ENCODE results near the gene YWHAQ. TPM values are rescaled to one million over a fixed set of nuclear protein-coding genes. Genes with fewer than 3 reads are reported as not detected.
"Not testable (repeated sequence)": the region's sequence is repeated elsewhere in the genome, so short reads cannot be mapped to it uniquely, and the experiment has no call there.

The YWHAQ gene
- total and polyA plus RNA-seq, 2 donors (not counting 1 experiment from before 2014, with no cell fraction given) = 68.7 to 126 TPM

DNA sequence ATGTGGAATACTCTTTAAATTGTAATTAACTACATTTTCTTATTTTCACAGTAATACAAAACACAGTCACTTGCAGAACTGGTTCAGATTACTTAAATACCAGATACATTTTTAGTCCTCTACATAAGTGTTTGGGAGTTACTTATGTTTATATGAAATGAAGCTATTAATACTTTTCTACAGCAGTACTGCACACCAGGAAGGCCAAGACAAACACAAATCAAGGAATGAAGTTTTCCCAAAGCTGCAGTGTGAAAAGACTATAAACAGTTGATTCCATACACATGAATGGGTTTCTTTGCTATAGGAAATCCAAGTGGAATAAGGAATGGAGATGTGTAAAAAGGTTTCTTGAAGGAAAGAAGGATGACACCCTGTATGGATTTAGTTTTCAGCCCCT lies 45.9 kb downstream of the YWHAQ start:
- H3K27me3 ChIP-seq (replicated peaks in 1 of 4; ENCODE audit: control extremely low read depth in 1 of 4, control insufficient read depth in 3 of 4, insufficient read depth in 4 of 4, low read length in 3 of 4); H2AFZ ChIP-seq (ENCODE audit: insufficient read depth, low read depth, low read length, poor library complexity, severe bottlenecking); H3K4me3 Mint-ChIP-seq; H3K79me2 ChIP-seq (ENCODE audit: control insufficient read depth, insufficient read depth, low read length); CTCF ChIA-PET; H3K4me2 ChIP-seq (replicated peaks; ENCODE audit: low read depth, low read length, poor library complexity, severe bottlenecking); H3K9me3 ChIP-seq (ENCODE audit: control extremely low read depth in 1 of 3, control insufficient read depth in 2 of 3, insufficient read depth in 1 of 3, low read length in 2 of 3); intact Hi-C loops (cut with micrococcal nuclease); H3K27ac ChIP-seq (ENCODE audit: low read length in 2 of 2); H4K20me1 ChIP-seq (ENCODE audit: control insufficient read depth, insufficient read depth, low read length, poor library complexity, severe bottlenecking); DNase-seq; H3K9me3 Mint-ChIP-seq (ENCODE audit: insufficient read depth); POLR2A ChIA-PET; H3K4me1 ChIP-seq (ENCODE audit: control insufficient read depth in 2 of 2, insufficient read depth in 2 of 2, low read length in 2 of 2); H3K9ac ChIP-seq (ENCODE audit: low read length); H3K27me3 Mint-ChIP-seq; ATAC-seq (ENCODE audit: low read depth); H3K4me3 ChIP-seq (ENCODE audit: control extremely low read depth in 1 of 5, extremely low read depth in 1 of 5, insufficient read depth in 1 of 5, low read depth in 2 of 5, low read length in 4 of 5); H3K27ac Mint-ChIP-seq; H3K4me1 Mint-ChIP-seq: not testable (repeated sequence)
- peaks cover 14 to 37% of the 10 kb centered on the region in 2 experiments for H3K36me3 ChIP-seq (replicated peaks in 1 of 2; ENCODE audit: control extremely low read depth in 1 of 2, control insufficient read depth in 1 of 2, extremely low read depth in 1 of 2, insufficient read depth in 2 of 2, low read length in 1 of 2)

DNA sequence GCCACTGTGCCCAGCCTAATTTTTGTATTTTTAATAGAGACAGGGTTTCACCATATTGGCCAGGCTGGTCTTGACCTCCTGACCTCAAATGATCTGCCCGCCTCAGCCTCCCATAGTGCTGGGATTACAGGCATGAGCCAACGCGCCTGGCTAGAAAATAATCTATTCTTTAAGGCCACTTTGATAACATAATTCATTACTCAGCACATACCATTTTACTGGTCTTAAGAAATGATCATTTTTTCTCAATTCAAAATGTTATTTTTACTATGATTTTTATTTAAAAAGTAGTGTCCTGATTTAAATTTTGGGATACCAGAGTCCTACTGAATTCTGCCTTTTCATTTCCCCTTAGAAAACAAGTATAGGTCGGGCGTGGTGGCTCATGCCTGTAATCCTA lies 48.2 kb downstream of the YWHAQ start:
- Histone ChIP-seq H3K9me3 (ENCODE audit: control extremely low read depth in 1 of 3, control insufficient read depth in 2 of 3, insufficient read depth in 1 of 3, low read length in 2 of 3) (no peaks in the 10 kb centered on the region), H2AFZ (ENCODE audit: insufficient read depth, low read depth, low read length, poor library complexity, severe bottlenecking) (no peak overlapping the region), H3K27me3 (replicated peaks in 1 of 4; ENCODE audit: control extremely low read depth in 1 of 4, control insufficient read depth in 3 of 4, insufficient read depth in 4 of 4, low read length in 3 of 4) (no peaks in the 10 kb centered on the region), H3K27ac (ENCODE audit: low read length in 2 of 2) (no peak overlapping the region), H3K4me3 (ENCODE audit: control extremely low read depth in 1 of 5, extremely low read depth in 1 of 5, insufficient read depth in 1 of 5, low read depth in 2 of 5, low read length in 4 of 5) (no peak overlapping the region), H3K36me3 (replicated peaks in 1 of 2; ENCODE audit: control extremely low read depth in 1 of 2, control insufficient read depth in 1 of 2, extremely low read depth in 1 of 2, insufficient read depth in 2 of 2, low read length in 1 of 2) (peaks cover 13 to 30% of the 10 kb centered on the region in 2 experiments), H3K9ac (ENCODE audit: low read length) (no peak overlapping the region), H3K79me2 (ENCODE audit: control insufficient read depth, insufficient read depth, low read length) (no peaks in the 10 kb centered on the region), H4K20me1 (ENCODE audit: control insufficient read depth, insufficient read depth, low read length, poor library complexity, severe bottlenecking) (no peaks in the 10 kb centered on the region), H3K4me2 (replicated peaks; ENCODE audit: low read depth, low read length, poor library complexity, severe bottlenecking) (no peak overlapping the region), H3K4me1 (ENCODE audit: control insufficient read depth in 2 of 2, insufficient read depth in 2 of 2, low read length in 2 of 2) (no peaks in the 10 kb centered on the region)
- intact Hi-C loops (cut with micrococcal nuclease) = no loop called here
- no peak for DNase-seq
- Mint-ChIP-seq H3K27ac (no peak overlapping the region), H3K27me3 (no peaks in the 10 kb centered on the region), H3K4me3 (no peak overlapping the region), H3K9me3 (ENCODE audit: insufficient read depth) (no peaks in the 10 kb centered on the region), H3K4me1 (no peaks in the 10 kb centered on the region)
- WGBS (ENCODE audit: insufficient coverage) = 100% methylated on average over 3 of the region's 5 CpGs
- POLR2A ChIA-PET = no interaction called here
- no peak for ATAC-seq (ENCODE audit: low read depth)
- TF ChIP-seq, protein P1, sequence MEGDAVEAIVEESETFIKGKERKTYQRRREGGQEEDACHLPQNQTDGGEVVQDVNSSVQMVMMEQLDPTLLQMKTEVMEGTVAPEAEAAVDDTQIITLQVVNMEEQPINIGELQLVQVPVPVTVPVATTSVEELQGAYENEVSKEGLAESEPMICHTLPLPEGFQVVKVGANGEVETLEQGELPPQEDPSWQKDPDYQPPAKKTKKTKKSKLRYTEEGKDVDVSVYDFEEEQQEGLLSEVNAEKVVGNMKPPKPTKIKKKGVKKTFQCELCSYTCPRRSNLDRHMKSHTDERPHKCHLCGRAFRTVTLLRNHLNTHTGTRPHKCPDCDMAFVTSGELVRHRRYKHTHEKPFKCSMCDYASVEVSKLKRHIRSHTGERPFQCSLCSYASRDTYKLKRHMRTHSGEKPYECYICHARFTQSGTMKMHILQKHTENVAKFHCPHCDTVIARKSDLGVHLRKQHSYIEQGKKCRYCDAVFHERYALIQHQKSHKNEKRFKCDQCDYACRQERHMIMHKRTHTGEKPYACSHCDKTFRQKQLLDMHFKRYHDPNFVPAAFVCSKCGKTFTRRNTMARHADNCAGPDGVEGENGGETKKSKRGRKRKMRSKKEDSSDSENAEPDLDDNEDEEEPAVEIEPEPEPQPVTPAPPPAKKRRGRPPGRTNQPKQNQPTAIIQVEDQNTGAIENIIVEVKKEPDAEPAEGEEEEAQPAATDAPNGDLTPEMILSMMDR (IDR thresholded peaks at IDR 0.05) = no peak
- no peak for TF ChIP-seq EZH2 (IDR thresholded peaks at IDR 0.05; ENCODE audit: borderline replicate concordance, insufficient read depth, low read depth, low read length, poor library complexity, severe bottlenecking)
- CTCF ChIA-PET = interaction anchor here (0.9 kb wide), 1 partner anchor 27 kb away, joined by 7 read pairs; the partner anchor contains the start of gene ADAM17

Data from B cell (primary cell).